ENCODE results near the gene COL25A1.

The COL25A1 gene

DNA sequence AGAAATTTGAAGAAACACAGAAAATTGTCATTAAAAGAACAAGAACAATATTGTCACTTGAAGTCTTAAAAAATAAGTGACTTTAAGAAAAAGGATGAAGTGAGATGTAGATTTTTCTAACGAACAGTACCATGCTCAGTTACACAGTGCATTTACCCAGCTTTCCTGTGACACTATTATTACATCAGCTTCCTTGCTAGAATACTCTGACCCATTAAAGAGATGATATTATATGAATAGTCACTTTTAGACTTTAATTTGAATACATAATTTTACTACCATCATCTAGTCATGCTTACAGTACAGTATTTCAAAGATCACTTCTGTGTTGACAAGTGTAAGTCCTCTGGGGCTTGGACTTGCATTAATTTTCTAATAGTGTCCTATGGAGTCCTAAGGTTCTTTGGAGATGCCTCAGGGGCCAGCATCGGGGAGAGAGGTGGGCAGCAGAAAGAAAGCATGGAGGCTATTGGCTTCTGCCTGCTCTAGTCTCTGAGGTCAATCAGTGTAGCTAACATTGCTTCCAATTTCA, 10.7 kb downstream of the COL25A1 start:
- DNase-seq: no peak

DNA sequence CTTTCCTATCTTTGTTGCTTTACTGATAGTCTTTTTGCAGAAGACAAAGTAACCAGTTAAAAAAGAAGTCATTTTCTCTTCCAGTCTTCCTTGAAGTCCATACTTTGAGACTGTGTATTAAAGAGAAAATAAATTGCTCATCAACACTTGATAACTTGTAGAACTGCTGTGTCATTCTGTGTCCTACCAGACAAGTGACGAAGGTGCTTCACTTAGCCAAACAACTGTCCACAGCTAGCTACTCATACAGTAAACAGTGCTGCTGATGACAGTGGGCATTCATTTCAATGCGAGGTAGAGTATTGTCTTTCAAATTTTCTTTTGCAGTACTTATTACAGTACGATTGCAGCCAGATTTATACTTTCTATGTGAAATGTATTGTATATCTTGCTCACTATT, 11.5 kb downstream of the COL25A1 start:
- DNase-seq: no peak

DNA sequence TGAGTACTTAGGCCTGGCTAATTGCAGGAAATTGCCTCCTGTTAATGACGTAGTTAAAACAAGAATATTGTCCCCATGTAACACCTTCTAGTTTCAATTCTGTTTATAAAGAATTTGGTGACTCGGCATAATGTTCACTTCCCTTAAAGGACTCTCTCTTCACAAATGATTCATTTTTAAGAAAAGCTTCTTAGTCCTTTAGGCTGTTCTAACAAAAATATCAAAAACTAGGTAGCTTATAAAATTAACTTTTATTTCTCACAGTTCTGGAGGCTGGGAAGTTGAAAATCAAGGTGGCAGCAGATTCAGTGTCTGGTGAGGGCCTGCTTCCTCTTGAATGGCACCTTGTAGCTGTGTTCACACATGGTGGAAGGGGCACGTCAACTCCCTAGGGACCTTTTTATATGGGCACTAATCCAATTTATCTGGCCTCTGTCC, 23.8 kb downstream of the COL25A1 start:
- no peak for DNase-seq

DNA sequence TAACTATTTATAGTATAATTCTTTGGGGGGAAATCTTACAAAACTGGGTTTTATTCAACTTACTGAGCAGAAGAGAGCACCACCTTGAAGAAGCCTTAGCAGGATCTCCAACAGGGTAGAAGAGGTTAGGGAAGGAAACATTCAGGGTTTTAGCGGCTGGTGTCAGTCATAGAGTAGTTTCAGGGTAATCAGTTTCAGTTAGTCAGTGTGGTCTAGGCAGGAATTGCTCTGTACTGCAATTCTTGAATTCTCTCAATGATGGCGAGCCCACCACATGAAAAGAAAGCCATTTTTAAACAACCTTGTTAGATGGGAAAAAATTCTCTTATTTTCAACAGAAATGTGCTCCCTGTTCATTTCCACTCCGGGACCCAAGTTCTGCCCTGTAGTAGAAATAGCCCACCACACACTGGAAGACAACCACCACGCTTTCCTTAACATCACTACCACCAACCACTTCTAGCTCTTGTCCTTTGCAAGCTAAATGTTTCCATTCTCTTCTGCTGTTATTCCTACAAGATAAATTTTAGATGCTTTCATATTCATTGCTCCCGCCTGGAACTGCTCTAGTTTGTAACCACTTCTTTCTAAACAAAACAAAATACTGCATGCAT, 25.9 kb downstream of the COL25A1 start:
- no peak for DNase-seq

DNA sequence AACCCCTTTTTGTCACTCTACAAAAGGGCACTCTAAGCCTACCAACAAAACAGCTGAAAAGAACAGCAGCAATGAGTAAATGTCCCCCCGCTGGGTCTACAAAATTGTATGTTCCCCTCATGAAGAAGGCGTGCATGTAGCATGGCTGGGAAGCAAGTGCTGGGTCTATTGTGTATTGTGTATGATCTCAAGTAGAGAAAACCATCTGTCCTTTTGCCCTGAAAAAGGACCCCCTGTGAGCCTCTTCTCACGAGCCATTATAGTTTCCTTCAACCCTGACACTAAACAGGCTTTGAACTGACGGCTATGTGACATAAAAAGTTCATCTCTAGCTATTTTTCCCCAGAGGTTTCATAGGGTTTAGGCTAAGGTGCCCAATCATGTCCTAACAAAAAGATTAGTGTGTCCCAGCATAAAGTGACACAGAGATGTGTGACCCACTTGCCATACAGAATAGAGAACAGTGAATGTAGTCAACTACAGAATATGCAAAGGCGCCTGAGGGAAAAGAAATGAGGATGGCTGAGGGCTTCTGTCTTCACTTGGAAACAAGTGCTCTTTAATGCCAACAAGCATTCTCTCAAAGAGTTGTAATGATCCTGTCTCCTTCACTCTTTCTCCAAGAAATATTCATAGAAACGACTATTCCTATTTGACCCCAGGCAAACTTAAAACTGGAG, 27.3 kb downstream of the COL25A1 start:
- no peak for DNase-seq

DNA sequence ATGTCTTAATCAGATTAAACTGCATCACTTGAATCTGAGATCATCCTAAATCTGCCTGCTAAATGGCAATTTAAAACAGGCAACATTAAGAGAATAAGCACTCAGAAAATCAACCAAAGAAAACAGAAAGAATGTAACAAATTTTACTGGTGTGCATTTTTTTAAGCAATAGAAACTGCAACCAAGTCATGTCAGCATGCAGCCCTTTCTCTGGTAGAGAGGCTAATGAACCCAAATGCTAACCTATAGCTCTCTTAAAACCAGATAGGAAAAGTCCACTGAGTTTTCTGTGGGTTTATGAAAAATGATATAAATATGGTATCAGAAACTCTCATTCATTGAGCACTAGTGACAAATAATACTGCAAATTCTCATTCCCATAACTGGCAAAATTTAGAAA, 35.6 kb downstream of the COL25A1 start:
- no peak for DNase-seq

DNA sequence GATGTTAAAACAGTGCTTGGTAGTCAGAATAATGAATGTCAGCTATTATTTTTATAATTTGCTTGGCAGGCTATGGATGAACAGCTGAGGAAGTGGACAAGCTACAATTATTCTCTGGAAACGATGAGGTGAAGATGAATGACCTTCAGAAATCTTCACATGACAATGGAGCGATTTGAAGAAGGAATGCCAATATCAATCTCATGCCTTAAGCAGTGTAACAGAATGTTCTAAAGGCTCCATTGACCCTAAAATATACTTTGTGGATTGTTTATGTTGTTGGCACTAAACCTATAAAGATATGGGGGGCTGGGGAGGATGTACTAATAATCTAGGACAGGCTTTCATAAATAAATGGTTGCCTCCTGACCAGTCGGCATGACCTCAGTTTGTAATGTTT, 36.2 kb downstream of the COL25A1 start:
- DNase-seq: no peak

DNA sequence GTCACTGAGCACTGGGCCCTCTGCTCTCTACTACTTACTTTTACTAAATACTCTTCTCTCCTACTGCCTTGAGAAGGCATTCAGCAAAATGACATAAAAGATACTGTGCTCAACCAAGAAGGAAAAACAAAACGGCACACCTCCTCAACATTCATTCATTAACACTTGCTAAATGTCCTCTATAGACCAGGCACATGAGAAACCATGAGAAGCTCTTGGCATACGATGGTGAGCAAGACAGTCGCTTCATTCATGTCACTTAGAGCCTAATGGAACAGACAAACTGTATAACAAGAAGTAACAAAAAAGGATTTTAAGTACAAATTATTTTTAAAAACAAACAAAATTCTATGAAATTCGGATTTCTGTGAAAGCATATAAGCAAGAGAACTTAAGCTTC, 38.7 kb downstream of the COL25A1 start:
- no peak for DNase-seq

DNA sequence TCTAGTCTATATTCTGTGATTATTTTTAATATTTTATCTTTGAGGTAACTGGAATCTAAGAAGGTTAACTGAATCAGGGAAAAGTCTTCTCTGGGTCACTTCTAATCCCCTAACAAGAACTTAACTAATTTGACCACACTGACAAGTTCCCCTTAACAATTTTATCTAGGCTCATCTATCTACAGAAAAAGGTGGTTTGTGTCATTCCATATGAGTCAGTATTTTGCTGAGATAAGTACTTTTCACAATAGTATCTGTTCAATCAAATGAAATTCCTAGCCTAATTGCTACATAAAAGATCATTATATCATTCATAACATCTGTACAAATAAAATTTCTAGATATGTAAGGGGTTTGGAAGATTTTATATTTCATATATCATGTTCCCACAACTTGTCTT, 45.6 kb downstream of the COL25A1 start:
- DNase-seq: no peak

DNA sequence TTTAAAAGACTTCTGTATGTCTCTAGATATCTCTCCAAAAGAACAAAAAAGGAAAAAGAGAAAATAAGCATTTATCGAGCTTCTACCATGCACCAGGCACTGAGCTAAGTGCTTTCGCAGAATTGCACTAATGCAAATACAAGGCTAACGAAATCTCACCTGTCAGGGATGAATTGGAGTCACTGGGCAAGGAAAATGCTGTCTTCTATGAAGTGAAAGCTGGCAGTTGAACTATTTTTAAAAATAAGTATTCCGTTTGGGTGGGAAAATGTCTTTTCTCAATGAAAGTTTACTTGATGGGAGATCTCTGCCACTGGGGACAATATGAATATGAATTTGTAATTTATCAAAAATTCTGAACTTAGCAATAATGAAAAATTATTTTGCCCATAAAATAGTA, 47.6 kb downstream of the COL25A1 start:
- no peak for DNase-seq

DNA sequence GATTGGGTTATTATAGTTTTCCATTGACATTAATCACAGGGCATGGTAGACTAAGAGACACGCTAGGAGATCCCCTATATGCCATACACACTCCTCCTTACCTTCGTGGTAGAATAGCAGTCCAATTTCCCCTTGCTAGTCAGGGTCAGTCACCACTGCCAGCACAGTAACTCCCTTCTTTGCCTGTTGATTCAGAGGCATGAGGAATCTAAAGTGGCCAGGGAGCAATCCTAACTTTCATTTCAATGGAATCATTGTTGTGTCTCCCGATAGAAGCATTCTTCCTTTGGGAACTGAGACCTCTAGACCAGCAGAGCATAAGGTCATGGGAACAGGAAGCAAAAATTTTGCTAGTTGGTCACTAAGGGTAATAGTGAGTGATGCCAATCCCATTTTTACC, 51.1 kb downstream of the COL25A1 start:
- DNase-seq: no peak

DNA sequence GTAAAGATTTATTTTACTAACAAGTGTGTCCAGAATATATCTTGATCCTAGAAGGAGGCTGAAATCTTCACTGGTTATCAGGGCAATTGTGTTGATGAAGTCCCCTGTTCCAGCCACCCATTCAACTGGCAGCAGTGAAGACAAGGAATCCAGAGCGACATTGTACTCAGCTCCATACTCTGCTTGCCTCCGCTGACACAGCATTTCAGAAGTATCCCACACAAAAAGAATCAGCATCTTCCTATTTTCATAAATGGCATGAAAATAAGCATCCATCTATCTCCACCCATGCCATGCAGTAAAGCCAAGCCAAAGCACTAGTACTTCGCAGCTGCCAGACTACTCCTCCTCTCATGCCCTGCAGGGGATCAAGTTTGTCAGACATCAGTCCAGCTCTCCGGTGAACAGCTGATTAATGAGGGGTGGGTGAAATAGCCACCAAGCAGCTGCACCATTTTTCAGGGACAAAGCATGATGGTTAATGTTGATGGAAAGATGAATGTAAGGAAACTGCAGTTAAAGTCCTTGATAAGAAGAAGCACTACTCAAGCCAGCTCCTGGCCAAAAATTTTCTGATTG, 54.0 kb downstream of the COL25A1 start:
- DNase-seq: no peak

DNA sequence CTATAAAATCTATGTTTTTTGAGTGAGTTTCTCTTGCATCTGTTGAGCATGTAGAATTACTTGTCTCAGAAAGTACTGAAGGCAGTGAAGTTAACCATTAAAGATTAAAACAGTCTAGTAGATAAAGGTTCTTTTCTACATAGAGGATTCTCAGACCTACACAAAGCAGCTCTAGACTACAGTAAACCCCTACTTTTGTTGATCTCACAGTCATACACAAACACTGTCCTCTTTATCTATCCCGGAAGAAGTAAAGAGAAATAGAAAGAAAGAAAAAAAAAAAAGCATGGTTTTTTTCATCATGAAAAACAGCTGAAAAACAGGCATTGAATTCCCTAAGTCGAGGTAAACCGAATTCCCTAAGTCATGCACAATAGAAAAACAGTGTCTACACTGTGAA, 58.6 kb downstream of the COL25A1 start:
- DNase-seq: no peak

DNA sequence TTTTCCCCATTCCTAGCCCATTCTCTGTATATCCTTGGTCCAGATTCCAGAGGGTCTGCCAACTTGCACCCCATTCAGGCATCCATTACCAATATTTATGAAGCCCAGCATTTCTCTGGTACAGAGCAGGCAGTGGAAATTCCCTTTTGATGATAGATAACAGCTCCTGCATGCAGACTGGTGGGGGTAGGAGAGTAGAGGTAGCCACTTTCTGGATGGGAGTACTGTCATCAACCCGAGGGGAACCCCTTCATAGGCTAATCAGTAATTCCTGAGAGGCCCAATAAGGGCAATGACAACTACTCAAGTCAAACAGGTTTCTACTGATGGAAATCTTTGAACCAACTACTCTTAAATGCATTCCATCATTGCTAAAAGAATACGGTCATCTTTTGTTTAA, 63.7 kb downstream of the COL25A1 start:
- no peak for DNase-seq

DNA sequence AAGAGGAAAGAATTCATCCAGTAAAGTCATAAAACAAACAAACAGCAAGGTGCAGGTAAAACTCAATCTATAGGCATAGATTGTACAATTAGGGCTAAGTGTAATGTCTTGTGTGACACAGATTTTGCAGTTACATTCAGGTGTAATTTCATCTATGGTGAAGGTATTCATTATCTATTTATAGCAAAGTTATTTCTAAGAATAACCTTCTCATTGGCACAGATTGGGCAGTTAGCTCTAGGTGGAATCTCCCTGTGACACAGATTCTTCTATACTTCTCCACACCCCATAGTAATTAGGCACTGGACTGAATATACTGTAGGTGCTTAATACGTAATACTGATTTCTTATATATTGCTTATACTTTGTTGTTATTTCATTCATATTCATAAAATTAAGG, 66.8 kb downstream of the COL25A1 start:
- DNase-seq: no peak

DNA sequence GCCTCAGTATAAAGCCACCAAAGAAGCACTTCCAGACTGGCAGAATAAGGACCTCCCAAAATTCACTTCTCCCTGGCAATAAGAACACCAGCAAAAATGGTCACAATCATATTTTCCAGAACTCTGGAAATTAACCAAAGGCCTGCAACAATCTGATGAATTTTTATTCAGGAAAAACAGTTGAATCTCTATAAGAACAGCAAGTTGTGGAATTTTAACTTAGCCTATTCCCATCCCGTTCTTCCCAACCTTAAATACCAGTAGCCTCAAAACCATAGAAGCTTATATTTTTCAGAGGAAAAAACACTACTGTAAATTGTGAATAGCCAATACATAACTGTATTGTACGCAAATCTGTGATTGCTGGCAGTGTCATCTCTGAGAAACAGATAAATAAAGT, 67.9 kb downstream of the COL25A1 start:
- DNase-seq: no peak

DNA sequence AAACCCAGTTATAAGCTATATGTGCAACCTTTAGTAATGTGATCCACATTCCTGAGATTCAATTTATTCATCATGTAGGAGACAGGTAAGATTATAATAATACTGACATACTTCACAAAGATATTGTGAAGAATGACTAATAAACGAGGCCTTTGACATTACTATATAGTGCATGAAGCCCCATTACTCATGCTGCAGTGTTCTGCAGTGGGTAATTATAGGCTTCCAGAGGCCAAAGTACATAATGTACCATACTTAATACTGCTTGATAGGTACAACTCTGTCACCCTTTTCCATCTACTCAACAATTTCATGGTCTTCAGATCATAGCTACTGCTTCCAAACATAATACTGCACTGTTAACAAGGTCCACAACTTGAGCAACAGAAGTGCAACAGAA, 68.9 kb downstream of the COL25A1 start:
- DNase-seq: no peak

DNA sequence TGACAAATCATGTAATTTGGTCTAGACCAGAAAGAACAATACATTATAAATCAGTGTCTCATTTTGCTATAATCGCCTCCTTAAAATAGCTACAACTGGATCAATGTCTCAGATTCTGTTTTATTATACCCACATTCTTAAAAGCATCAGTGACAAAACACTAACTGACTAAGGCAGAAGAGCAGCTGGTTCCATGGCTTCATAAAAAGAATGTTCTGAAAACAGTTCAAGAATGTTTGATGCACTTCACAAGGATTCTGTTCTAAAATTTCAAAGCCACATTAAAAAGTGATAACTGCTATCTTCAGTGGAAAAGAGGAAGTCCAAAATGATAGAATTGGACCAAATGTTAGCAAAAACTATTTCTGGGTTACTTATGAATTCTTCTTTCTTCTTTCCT, 69.8 kb downstream of the COL25A1 start:
- DNase-seq: no peak

DNA sequence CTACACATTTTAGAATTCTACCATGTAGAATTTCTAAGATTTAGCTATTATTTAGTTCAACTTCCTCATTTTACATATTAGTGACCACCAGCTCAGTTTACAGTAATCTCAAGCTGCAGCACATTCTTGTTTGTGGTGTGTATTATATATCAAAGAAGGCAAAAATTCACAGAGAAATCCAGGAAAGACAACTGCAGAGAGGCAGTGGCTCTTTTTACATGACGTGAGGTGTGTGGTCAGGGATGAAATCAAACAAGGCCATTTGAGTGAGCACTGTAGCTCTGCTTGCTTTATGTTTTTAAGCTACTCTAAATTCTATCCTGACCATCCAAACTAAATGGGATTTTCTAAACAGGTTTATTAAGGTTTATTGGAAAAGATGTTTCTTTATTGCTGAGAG, 71.1 kb downstream of the COL25A1 start:
- DNase-seq: no peak

DNA sequence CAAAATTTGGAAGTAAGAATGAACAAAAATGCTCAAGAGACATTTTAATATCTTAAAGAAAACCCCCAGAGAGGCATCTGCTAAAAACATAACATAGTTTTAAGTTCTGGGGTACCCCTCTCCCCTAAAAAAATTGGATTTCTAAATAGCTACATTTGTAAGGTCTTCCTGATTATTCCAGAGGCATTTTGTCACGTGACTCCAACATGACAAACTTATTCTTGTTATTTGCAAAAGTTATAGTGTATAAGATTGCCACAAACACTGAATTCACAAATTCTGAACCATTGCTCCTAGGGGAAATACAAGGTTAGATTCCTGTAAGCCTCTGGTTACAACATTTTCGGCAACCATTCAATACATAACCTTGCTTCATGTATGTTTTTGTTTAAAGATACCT, 73.4 kb downstream of the COL25A1 start:
- no peak for DNase-seq

DNA sequence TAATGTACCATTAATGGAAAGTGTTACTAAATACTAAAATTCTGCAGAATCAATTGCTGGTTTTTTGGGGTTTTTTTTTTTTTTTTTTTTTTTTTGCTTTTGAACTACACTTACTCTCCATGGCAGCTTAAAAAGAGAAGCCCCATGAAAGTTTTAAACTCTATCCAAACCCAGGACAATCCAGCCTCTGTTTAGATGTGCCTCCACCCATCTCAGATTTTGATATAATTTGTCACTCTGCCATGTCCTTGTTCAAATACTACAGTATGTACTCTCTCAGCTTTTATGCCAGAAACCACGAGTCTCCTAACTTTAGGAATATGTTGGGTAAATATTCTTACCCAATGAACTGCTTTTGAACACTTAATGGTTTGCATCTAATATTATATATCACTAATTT, 84.2 kb downstream of the COL25A1 start:
- DNase-seq: no peak

DNA sequence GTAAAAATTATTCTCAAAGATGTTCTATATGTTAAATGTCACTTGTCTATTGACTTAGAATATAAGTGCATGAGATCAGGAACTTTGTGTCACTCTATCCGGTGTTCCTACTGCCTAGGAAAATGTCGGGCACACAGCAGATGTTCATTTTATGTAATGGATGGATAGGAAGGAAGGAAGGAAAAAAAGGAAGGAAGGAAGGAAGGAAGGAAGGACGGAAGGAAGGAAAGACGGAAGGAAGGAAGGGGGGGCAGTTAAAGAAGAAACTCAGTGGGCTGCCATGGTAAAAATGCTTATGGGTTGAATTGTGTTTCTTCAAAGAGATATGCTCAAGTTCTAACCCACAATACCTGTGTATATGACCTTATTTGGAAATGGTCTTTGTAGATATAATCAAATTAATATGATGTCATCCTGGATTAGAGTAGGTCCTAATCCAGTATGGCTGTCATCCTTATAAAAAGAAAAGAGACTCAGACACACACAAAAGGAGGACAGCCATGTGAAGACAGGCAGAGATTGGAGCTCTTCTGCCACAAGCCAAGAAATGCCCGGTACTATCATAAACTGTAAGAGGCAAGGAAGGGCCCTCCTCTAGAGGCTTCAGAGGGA, 86.3 kb downstream of the COL25A1 start:
- no peak for DNase-seq

DNA sequence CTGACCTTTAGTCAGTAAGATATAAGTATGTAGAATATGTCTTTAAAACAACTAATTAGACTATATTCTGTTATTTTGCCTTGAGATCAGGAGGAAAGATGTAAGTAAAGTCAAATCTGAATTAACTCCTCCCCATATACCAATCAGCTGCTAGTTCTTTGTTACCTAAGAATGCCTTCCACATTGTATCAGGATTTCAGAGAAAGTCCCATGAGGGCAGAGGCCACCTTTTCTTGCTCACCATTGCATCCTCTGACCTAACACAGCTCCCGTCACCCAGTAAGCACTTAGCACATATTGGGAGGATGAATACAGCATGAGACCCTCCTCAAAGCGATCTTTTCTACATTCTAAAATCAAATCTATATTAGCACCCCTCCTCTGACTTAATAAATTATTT, 87.0 kb downstream of the COL25A1 start:
- no peak for DNase-seq

All from CD4-positive, alpha-beta T cell treated with Interleukin-1 beta for 1 hour (primary cell).